Astrocyte (in vitro differentiated cells and primary cell): Measurements from ENCODE around the gene USP13.

ENCODE experiments used
- EZH2 ChIP-seq: IDR thresholded peaks from 2 replicates; pipeline ENCODE4 v1.6.1; 2012; ENCODE audit warnings: mild to moderate bottlenecking, low read length, inconsistent platforms; ENCODE audit not compliant: insufficient read depth
- TF ChIP-seq, protein P1 (sequence below): IDR thresholded peaks from 2 replicates; pipeline ENCODE4 v1.5.1; 2011; ENCODE audit warnings: low read depth, mild to moderate bottlenecking, inconsistent platforms, low read length, moderate library complexity; ENCODE audit not compliant: insufficient read depth

DNA sequence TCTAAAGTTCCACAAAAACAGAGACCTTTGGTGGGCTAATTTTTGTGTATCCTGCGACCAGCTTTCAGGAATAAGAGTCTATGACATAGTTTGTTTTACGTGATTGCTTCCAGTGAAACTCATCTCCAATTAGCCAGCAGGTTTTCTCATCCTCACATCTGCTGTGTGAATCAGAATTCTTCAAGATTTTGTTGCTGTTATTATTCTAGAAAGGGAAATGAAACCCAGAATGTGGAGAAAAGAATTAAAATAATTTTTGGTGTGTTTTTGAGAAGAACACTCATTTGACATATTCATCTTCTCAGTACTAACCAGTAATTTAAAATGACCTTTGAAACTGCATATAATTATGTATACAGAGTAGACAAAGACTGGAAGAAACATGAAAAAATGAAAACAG lies 175.9 kb downstream of the USP13 start:
- TF ChIP-seq, protein P1, sequence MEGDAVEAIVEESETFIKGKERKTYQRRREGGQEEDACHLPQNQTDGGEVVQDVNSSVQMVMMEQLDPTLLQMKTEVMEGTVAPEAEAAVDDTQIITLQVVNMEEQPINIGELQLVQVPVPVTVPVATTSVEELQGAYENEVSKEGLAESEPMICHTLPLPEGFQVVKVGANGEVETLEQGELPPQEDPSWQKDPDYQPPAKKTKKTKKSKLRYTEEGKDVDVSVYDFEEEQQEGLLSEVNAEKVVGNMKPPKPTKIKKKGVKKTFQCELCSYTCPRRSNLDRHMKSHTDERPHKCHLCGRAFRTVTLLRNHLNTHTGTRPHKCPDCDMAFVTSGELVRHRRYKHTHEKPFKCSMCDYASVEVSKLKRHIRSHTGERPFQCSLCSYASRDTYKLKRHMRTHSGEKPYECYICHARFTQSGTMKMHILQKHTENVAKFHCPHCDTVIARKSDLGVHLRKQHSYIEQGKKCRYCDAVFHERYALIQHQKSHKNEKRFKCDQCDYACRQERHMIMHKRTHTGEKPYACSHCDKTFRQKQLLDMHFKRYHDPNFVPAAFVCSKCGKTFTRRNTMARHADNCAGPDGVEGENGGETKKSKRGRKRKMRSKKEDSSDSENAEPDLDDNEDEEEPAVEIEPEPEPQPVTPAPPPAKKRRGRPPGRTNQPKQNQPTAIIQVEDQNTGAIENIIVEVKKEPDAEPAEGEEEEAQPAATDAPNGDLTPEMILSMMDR: no peak
- TF ChIP-seq EZH2: no peak
